ENCODE measurements around the gene LHFPL2. TPM values are rescaled to one million over a fixed set of nuclear protein-coding genes. Genes with fewer than 3 reads are reported as not detected.
"Not testable (repeated sequence)": the region's sequence is repeated elsewhere in the genome, so short reads cannot be mapped to it uniquely, and the experiment has no call there.

The LHFPL2 gene
- total RNA-seq = not detected

- no peak for DNase-seq
Observed at GRCh38 chr5:78648359-78649210, at the start of gene LHFPL2. TSS of gene LHFPL2 (minus strand) at chr5:78648772. CDS start at chr5:78510213, 138,559 bp downstream.

- DNase-seq = no peak
Observed at GRCh38 chr5:78696637-78697036, 48.1 kb upstream of the LHFPL2 start.

GRCh38 chr5:78696052-78696451 is 47.5 kb upstream of the LHFPL2 start:
- DNase-seq = not testable (repeated sequence)

GRCh38 chr5:78693339-78693738 is 44.8 kb upstream of the LHFPL2 start:
- no peak for DNase-seq

GRCh38 chr5:78691084-78691960 is 42.8 kb upstream of the LHFPL2 start:
- DNase-seq = no peak

GRCh38 chr5:78690253-78690972 is 41.8 kb upstream of the LHFPL2 start:
- no peak for DNase-seq

GRCh38 chr5:78689540-78690252 is 41.1 kb upstream of the LHFPL2 start:
- no peak for DNase-seq

- DNase-seq = not testable (repeated sequence)
Observed at GRCh38 chr5:78687514-78687913, 38.9 kb upstream of the LHFPL2 start.

- not testable (repeated sequence) for DNase-seq
Observed at GRCh38 chr5:78683905-78684304, 35.3 kb upstream of the LHFPL2 start.

GRCh38 chr5:78679905-78680304 is 31.3 kb upstream of the LHFPL2 start:
- no peak for DNase-seq

- DNase-seq = no peak
Observed at GRCh38 chr5:78677777-78678668, 29.5 kb upstream of the LHFPL2 start.

- no peak for DNase-seq
Observed at GRCh38 chr5:78675956-78676730, 27.6 kb upstream of the LHFPL2 start.

GRCh38 chr5:78673827-78674226 is 25.3 kb upstream of the LHFPL2 start:
- not testable (repeated sequence) for DNase-seq

GRCh38 chr5:78672154-78672553 is 23.6 kb upstream of the LHFPL2 start:
- DNase-seq = no peak

GRCh38 chr5:78671609-78672008 is 23.0 kb upstream of the LHFPL2 start:
- DNase-seq = no peak

GRCh38 chr5:78670701-78671269 is 22.2 kb upstream of the LHFPL2 start:
- DNase-seq = no peak

GRCh38 chr5:78669331-78669730 is 20.8 kb upstream of the LHFPL2 start:
- no peak for DNase-seq

GRCh38 chr5:78667461-78668103 is 19.0 kb upstream of the LHFPL2 start:
- DNase-seq = no peak

- DNase-seq = not testable (repeated sequence)
Observed at GRCh38 chr5:78666975-78667374, 18.4 kb upstream of the LHFPL2 start.

Measured in effector CD4-positive, alpha-beta T cell (primary cell).